Uterus (tissue), 2 donors: ENCODE data around the gene PTPMT1.

Experiments
- POLR2A ChIP-seq, 2 donors: fragments of 450-650 bp; IDR thresholded peaks; one replicate each; pipeline ENCODE4 v1.6.1; 2016; ENCODE audit warnings: antibody characterized with exemption in 2 of 2, mild to moderate bottlenecking in 1 of 2, moderate library complexity in 1 of 2
- TF ChIP-seq, protein P1 (sequence below), 4 experiments: fragments of 200-600 bp in 2 of 4; fragments of 450-650 bp in 2 of 4; sonication (generic) in 2 of 4; IDR thresholded peaks; one replicate each; pipeline ENCODE4 v1.5.1; 2016 to 2019; ENCODE audit warnings: antibody characterized with exemption in 4 of 4, mild to moderate bottlenecking in 2 of 4, moderate library complexity in 1 of 4

DNA sequence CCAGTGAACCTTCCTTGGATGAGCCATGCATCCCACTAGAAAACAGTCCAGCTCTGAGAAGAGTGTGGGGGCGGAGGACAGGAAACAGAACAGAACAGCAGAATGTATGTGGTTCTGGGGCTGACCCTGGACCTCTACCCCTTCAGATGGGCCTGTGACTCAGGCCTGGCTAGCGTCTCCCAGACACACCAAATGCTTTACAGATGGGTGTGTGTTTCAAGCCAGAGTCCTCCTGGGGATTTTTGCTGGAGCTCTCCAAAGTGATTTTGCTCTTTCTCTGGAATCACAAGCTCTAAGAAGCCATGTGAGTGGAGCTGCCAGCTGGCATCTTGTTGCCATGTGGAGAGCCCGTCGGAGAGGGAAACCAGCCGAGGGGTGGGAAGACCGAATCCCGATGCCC, 42.0 kb downstream of the PTPMT1 start:
- TF ChIP-seq, protein P1, sequence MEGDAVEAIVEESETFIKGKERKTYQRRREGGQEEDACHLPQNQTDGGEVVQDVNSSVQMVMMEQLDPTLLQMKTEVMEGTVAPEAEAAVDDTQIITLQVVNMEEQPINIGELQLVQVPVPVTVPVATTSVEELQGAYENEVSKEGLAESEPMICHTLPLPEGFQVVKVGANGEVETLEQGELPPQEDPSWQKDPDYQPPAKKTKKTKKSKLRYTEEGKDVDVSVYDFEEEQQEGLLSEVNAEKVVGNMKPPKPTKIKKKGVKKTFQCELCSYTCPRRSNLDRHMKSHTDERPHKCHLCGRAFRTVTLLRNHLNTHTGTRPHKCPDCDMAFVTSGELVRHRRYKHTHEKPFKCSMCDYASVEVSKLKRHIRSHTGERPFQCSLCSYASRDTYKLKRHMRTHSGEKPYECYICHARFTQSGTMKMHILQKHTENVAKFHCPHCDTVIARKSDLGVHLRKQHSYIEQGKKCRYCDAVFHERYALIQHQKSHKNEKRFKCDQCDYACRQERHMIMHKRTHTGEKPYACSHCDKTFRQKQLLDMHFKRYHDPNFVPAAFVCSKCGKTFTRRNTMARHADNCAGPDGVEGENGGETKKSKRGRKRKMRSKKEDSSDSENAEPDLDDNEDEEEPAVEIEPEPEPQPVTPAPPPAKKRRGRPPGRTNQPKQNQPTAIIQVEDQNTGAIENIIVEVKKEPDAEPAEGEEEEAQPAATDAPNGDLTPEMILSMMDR (IDR thresholded peaks at IDR 0.05), result no peak
- no peak for TF ChIP-seq POLR2A (IDR thresholded peaks at IDR 0.05)
